Lung (tissue), 12 donors: ENCODE data around the gene CARD9. TPM values are rescaled to one million over a fixed set of nuclear protein-coding genes. Genes with fewer than 3 reads are reported as not detected.

Experiments used
- ATAC-seq: fragments of 200-7000 bp; cut with Tn5 transposase; one replicate; pipeline ENCODE4 v1.9.1; 2020; ENCODE audit warnings: moderate number of reproducible peaks; ENCODE audit not compliant: insufficient read depth, low FRiP score
- DNase-seq, 3 donors: peaks; one replicate each; pipeline ENCODE4 v3.0.0-alpha.2; 2013 to 2017
- H3K27ac ChIP-seq, 2 donors: one replicate each; pipeline ENCODE4 v1.5.1; 2013; ENCODE audit warnings: mild to moderate bottlenecking in 2 of 2, moderate library complexity in 2 of 2, control low read depth in 1 of 2, inconsistent platforms in 1 of 2, low read depth in 1 of 2, low read length in 1 of 2
- H3K27me3 ChIP-seq, 3 donors: one replicate each; pipeline ENCODE4 v1.5.1; 2013; ENCODE audit warnings: low read length in 2 of 3; ENCODE audit not compliant: control insufficient read depth in 3 of 3, insufficient read depth in 3 of 3
- H3K36me3 ChIP-seq, 4 donors: one replicate each; pipeline ENCODE4 v1.5.1; 2013; ENCODE audit warnings: low read length in 4 of 4, mild to moderate bottlenecking in 1 of 4, moderate library complexity in 1 of 4; ENCODE audit not compliant: control insufficient read depth in 4 of 4, insufficient read depth in 4 of 4
- H3K4me1 ChIP-seq, 5 donors: one replicate each; pipeline ENCODE4 v1.5.1; 2013; ENCODE audit warnings: low read length in 5 of 5, mild to moderate bottlenecking in 2 of 5, moderate library complexity in 1 of 5; ENCODE audit not compliant: control insufficient read depth in 5 of 5, insufficient read depth in 5 of 5
- H3K4me3 ChIP-seq: one replicate; pipeline ENCODE4 v1.5.1; 2013; ENCODE audit warnings: mild to moderate bottlenecking, control low read depth, moderate library complexity
- H3K9ac ChIP-seq, 2 donors: one replicate each; pipeline ENCODE4 v1.5.1; 2013; ENCODE audit warnings: low read length in 2 of 2, control low read depth in 1 of 2; ENCODE audit not compliant: insufficient read depth in 1 of 2
- H3K9me3 ChIP-seq, 4 donors: one replicate each; pipeline ENCODE4 v1.5.1; 2013; ENCODE audit warnings: low read length in 3 of 4, mild to moderate bottlenecking in 1 of 4, moderate library complexity in 1 of 4; ENCODE audit not compliant: control insufficient read depth in 4 of 4, insufficient read depth in 3 of 4
- WGBS, 2 donors: extraction: QIAGEN DNeasy Blood & Tissue Kit; methylation state at CpG; one replicate each; pipeline ENCODE4 v1.1.7; 2013; 5-methylcytosine and 5-hydroxymethylcytosine counted together
- polyA plus RNA-seq, 2 donors: library from polyadenylated mRNA; stranded (reverse); fragments of 200-250 nt; gene quantifications; one replicate each; pipeline ENCODE4 v1.2.1, GENCODE V29; 2013
- total RNA-seq, 2 donors: library from RNA; depleted of rRNA in 1 of 2; stranded (reverse); fragments of >200 nt in 1 of 2; gene quantifications; one replicate each; pipeline ENCODE4 v1.2.1, GENCODE V29; 2014 to 2021
- TF ChIP-seq, protein P1 (sequence below): IDR thresholded peaks from 2 replicates; pipeline ENCODE4 v1.5.1; 2012; ENCODE audit warnings: mild to moderate bottlenecking; ENCODE audit errors: control extremely low read depth, extremely low read depth
- donor health status: control.
- donor health status: control.
- donor health status: Bipolar disorder and iron deficiency.
- donor health status: healthy.
- donor health status: DM: yes; HTN: yes; CAD: no.

The CARD9 gene
- total and polyA plus RNA-seq, 4 donors: 3.8 to 16.0 (median 11.5) TPM

DNA sequence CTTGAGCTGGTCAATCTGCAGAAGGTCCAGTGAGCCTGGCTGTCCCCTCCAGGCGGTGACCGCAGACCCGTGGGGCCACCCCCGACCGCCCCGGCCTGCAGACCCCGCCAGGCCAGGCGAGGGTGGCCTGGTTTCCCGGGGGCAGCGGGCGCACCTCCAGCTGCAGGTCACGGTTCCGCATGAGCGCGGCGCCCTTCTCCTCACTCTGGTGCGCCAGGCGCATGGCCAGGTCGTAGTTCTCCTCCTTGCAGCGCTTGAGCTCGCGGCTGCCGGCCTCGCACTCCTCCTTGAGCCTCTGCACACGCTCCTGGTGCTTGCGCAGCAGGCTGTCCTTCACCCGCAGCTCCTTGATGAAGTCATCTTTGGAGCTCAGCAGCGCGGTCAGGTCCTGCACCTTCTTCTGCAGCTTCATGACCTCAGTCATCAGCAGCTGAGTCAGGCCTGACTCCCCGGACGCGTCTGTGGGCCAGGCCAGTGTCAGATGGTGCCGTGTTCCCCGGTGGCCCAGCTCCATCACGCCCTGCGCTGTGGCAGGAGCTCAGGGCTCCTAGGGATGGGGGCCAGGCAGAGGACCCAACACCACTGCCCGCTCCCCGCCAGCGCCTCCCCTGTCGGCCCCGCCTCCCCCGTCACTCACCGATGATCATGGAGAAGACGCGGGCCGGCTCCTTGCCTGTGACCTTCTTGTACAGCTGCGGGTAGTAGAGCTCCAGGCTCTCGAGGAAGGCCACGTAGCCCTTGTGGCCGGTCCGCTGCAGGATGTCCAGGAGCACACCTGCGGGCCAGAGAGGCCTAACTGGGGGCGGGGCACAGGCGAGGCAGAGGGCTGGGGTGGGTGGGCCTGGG is 2.6 kb downstream of the CARD9 start:
- TF ChIP-seq, protein P1, sequence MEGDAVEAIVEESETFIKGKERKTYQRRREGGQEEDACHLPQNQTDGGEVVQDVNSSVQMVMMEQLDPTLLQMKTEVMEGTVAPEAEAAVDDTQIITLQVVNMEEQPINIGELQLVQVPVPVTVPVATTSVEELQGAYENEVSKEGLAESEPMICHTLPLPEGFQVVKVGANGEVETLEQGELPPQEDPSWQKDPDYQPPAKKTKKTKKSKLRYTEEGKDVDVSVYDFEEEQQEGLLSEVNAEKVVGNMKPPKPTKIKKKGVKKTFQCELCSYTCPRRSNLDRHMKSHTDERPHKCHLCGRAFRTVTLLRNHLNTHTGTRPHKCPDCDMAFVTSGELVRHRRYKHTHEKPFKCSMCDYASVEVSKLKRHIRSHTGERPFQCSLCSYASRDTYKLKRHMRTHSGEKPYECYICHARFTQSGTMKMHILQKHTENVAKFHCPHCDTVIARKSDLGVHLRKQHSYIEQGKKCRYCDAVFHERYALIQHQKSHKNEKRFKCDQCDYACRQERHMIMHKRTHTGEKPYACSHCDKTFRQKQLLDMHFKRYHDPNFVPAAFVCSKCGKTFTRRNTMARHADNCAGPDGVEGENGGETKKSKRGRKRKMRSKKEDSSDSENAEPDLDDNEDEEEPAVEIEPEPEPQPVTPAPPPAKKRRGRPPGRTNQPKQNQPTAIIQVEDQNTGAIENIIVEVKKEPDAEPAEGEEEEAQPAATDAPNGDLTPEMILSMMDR: no peak
- H3K4me3 ChIP-seq: no peak overlapping the region
- H3K36me3 ChIP-seq: no peaks in the 10 kb centered on the region
- H3K27ac ChIP-seq: no peak overlapping the region
- ATAC-seq (no peak), DNase-seq (no peak)
- no peaks in the 10 kb centered on the region for H3K9me3 ChIP-seq
- H3K27me3 ChIP-seq: no peaks in the 10 kb centered on the region
- H3K4me1 ChIP-seq: peaks cover 0 to 19% (median 6%) of the 10 kb centered on the region in 5 donors
- H3K9ac ChIP-seq: no peak overlapping the region
- 94 to 96% methylated on average over 54 of the region's 54 CpGs for WGBS, 2 donors

DNA sequence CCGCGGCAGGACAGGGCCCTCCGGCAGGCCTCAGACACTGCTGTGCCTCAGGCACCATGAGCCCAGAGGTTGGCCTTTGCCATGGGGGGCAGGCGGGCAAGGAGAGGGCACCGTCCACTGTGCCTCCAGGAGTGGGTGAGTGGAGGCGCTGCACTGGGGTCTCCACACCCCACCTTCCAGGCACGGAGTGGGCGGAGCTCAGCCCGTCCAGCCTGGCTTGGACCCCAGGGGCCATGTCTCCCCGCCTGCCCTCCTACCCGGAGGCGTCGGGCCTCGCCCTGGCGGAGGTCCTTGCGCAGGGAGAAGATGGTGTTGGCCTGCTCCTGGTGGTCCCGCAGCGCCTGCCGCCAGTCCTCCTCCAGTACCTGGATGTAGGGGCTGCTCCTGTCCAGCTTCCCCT is 3.4 kb downstream of the CARD9 start:
- TF ChIP-seq, protein P1: no peak
- ATAC-seq (no peak), DNase-seq (no peak)
- Histone ChIP-seq H3K27ac (no peak overlapping the region), H3K4me1 (peaks cover 0 to 19% (median 6%) of the 10 kb centered on the region in 5 donors), H3K27me3 (no peaks in the 10 kb centered on the region), H3K9me3 (no peaks in the 10 kb centered on the region), H3K9ac (no peak overlapping the region), H3K36me3 (no peaks in the 10 kb centered on the region), H3K4me3 (no peak overlapping the region)
- whole genome bisulfite sequencing, 2 donors: 95 to 96% methylated on average over 15 to 19 of the region's 19 CpGs

DNA sequence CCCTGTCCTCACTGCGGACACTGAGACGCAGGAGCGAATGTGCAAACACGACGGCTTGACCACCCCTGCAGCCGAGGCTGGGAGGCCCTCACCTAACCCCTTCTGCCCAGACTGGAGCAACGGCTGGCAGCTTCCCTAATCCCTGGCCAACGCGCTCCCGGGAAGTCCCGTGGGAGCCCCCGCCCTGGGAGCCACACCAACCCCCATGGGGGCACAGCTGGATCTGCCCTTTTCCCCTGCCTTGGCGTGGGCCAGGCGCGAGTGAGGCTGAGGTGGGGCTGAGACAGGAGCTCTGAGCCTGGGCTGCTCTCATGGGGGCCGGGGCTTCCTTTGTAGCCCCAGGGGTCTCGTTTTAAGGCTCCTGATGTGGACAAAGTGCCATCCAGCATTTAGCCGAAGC is 5.3 kb downstream of the CARD9 start:
- Histone ChIP-seq H3K27ac (no peak overlapping the region), H3K9ac (no peak overlapping the region), H3K4me3 (no peak overlapping the region), H3K4me1 (peaks cover 0 to 17% (median 10%) of the 10 kb centered on the region in 5 donors), H3K27me3 (no peaks in the 10 kb centered on the region), H3K36me3 (no peaks in the 10 kb centered on the region), H3K9me3 (no peaks in the 10 kb centered on the region)
- TF ChIP-seq, protein P1: no peak
- ATAC-seq: no peak
- DNase-seq: no peak
- WGBS, 2 donors: 76 to 83% methylated on average over 18 of the region's 18 CpGs
